ENCODE results near the gene CCND2.

The CCND2 gene

GRCh38 chr12:4276524-4277204, 3.1 kb downstream of the CCND2 start:
- DNase-seq (ENCODE audit: low spot score): peak; percentile 91

- no peak for DNase-seq (ENCODE audit: low spot score)
These were observed 3.6 kb downstream of the CCND2 start for GRCh38 chr12:4277205-4277543.

GRCh38 chr12:4277857-4278256, 4.3 kb downstream of the CCND2 start:
- DNase-seq (ENCODE audit: low spot score): no peak

- no peak for DNase-seq (ENCODE audit: low spot score)
These were observed 5.0 kb downstream of the CCND2 start for GRCh38 chr12:4278329-4279197.

- DNase-seq (ENCODE audit: low spot score): no peak
These were observed 5.7 kb downstream of the CCND2 start for GRCh38 chr12:4279198-4279690.

GRCh38 chr12:4280351-4281163, 7.0 kb downstream of the CCND2 start:
- DNase-seq (ENCODE audit: low spot score): no peak

GRCh38 chr12:4281173-4281654, 7.7 kb downstream of the CCND2 start:
- DNase-seq (ENCODE audit: low spot score): no peak

GRCh38 chr12:4282103-4282891, 8.7 kb downstream of the CCND2 start:
- DNase-seq (ENCODE audit: low spot score): no peak

GRCh38 chr12:4282892-4283511, 9.4 kb downstream of the CCND2 start:
- DNase-seq (ENCODE audit: low spot score): no peak

GRCh38 chr12:4283512-4284255, 10.1 kb downstream of the CCND2 start:
- no peak for DNase-seq (ENCODE audit: low spot score)

GRCh38 chr12:4284306-4284705, 10.7 kb downstream of the CCND2 start:
- no peak for DNase-seq (ENCODE audit: low spot score)

- no peak for DNase-seq (ENCODE audit: low spot score)
These were observed 11.5 kb downstream of the CCND2 start for GRCh38 chr12:4285070-4285469.

GRCh38 chr12:4286228-4286627, 12.7 kb downstream of the CCND2 start:
- DNase-seq (ENCODE audit: low spot score): no peak

- no peak for DNase-seq (ENCODE audit: low spot score)
These were observed 13.3 kb downstream of the CCND2 start for GRCh38 chr12:4286771-4287317.

- DNase-seq (ENCODE audit: low spot score): no peak
These were observed 14.0 kb downstream of the CCND2 start for GRCh38 chr12:4287325-4288211.

- no peak for DNase-seq (ENCODE audit: low spot score)
These were observed 15.0 kb downstream of the CCND2 start for GRCh38 chr12:4288296-4289131.

GRCh38 chr12:4289231-4289878, 15.8 kb downstream of the CCND2 start:
- DNase-seq (ENCODE audit: low spot score): no peak
